NCI-H187 (cell line): ENCODE results near the gene LIMS3.
"Not testable (repeated sequence)": the region's sequence is repeated elsewhere in the genome, so short reads cannot be mapped to it uniquely, and the experiment has no call there.

Experiments used
- DNase-seq, 2 experiments: peaks; one replicate each; lab custom pipeline; 2025; lab: John Stamatoyannopoulos, UW

Gene LIMS3

DNA sequence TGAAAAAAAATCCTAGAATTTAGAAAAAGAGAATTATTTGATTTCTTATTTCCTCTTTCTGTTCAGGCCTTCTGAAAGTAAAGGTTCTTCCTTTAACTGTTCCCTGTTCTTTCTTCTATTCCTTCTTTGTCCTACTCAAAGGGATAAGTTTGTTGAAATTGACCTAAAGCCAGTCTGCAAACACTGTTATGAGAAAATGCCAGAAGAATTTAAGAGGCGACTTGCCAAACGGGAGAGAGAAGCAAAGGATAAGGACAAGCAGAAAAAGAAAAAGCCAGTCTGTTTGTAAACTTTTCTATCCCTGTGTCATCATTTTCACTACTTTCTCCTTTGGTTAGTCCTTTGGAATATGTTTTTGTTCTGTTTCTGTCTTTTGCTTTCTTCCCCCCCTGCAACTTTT is 26.0 kb downstream of the LIMS3 start:
- not testable (repeated sequence) for DNase-seq

DNA sequence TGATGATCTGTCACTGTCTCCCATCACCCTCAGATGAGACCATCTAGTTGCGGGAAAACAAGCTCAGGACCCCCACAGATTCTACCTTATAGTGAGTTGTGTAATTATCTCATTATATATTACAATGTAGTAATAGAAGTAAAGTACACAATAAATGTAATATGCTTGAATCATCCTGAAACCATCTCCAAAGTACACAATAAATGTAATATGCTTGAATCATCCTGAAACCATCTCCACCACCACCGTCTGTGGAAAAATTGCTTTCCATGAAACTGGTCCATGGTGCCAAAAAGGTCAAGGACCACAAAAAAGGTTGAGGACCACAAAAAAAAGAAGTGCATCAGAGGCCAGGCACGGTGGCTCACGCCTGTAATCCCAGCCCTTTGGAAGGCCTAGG is 29.3 kb downstream of the LIMS3 start:
- not testable (repeated sequence) for DNase-seq

- not testable (repeated sequence) for DNase-seq
Measured at GRCh38 chr2:109929222-109929621, 30.7 kb downstream of the LIMS3 start.

DNA sequence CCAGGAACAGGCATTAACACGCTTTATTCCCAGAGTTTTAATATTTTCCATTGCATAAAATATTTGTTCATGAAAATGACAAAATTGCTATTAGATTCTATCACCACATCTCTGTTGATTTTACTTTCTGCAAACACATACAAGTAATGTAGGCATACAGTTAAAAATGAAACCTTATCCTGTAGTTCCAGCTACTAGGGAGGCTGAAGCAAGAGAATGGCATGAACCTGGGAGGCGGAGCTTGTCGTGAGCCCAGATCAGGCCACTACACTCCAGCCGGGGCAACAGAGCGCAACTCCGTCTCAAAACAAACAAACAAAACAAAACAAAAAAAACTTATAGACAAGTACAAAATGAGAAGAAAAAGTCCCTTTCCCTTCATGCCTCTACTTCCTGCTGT is 38.0 kb downstream of the LIMS3 start:
- DNase-seq, result not testable (repeated sequence)

- not testable (repeated sequence) for DNase-seq
Measured at GRCh38 chr2:109945362-109945761, 46.9 kb downstream of the LIMS3 start.

GRCh38 chr2:109947262-109947958 is 48.9 kb downstream of the LIMS3 start:
- not testable (repeated sequence) for DNase-seq

- DNase-seq, result not testable (repeated sequence)
Measured at GRCh38 chr2:109947959-109948520, 49.6 kb downstream of the LIMS3 start.

GRCh38 chr2:109950146-109950843 is 51.8 kb downstream of the LIMS3 start:
- not testable (repeated sequence) for DNase-seq

DNA sequence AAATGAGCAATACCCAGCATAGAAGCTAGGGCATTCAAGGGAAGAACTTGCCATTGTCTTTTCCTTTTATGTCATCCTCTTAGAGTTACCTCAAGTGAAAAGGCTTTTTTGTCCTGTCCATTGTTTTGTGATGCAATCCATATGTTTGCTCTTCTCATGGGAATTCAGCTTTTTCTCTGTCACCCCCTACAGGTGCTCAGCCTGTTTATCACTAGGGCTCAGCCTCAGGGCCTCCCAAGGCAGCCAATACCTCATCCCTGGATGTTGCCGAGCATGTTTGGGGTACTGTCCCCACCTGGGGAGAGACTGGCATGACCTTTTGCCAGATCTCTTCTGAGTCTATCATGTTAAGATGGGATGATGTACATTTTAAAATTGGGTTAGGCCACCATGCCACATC is 65.5 kb downstream of the LIMS3 start:
- DNase-seq, result not testable (repeated sequence)

DNA sequence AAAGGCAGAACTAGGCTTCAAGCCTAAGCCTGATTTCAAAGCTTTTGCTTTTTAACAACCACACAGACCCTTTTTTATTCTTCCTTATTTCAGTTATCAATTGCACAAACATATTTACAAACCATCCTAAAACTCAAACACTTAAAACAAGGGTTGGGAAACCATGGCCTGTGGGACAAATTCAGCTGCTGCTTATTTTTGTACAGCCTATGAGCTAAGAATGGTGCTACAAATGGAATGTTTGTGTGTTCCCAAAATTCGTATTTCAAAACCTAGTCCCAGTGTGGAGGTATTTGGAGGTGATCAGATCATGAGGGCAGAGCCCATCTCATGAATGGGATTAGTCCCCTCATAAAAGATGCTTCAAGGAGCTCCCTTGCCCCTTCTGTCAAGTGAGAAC is 67.0 kb downstream of the LIMS3 start:
- not testable (repeated sequence) for DNase-seq

DNA sequence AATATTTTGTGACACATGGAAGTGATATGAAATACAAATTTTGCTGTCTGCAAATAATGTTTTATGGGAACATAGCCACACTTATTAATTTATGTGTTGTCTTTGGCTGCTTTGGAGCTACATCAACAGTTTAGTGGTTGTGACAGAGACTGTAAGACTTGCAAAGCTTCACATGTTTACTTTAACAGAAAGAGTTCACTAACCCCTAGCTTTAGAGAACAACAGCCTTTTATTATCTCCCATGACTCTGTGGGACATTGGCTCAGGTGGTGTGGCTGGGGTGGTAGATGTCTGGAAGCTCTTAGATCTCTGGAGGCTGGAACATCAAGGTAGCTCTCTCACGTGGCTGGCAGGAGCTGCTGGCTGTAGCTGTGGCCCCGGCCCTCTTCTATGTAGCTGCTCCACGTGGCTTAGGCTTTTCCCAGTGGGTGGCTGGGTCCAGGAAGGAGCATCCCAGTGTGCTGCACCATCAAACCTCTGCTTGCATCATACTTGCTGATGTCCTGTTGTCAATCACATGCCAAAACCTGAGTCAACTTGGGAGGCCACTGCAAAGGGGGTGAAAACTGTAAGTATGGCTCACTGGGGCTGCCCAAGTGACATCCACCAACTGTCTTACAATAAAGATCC is 67.7 kb downstream of the LIMS3 start:
- DNase-seq, result not testable (repeated sequence)

DNA sequence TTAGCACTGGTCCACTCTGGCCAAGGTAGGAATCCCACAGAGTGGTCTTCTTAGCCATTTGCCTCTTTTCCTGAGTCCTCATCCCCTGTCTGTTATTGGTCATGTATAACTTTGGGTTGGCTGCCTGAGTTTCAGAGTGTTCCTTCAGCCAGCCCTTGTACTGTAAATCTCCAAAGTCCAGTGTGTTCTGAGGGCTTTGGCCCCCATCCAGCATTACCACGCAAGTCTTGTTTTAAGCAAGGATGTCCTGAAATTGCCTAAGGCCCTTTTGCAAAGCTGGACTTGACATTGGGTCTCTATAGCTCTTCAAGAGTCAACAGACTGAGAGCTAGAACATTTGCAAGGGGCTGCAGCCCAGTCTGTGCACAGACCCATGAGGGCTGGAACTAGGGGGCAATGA is 68.4 kb downstream of the LIMS3 start:
- DNase-seq, result not testable (repeated sequence)

GRCh38 chr2:109969864-109970263 is 71.4 kb downstream of the LIMS3 start:
- DNase-seq, result not testable (repeated sequence)

DNA sequence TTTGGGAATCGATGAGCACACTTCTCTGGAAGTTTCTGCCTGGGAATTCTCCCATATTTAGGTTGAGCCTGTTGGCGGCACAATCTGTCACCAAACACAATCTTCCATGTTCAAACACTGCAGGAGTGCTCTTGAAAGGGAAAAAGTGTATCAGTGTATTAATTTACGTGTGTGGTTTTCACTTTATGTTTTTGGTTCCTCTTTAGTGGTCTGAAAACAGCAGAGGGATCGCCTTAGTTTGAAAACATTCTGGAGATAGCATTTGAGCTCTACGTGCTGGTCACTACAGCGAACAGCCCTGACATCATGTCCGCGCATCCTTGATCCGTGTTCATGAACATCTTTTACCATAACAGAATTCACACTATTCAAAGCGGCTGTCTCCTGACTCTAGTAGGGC is 73.2 kb downstream of the LIMS3 start:
- DNase-seq, result not testable (repeated sequence)
